ENCODE data around the gene LRRC4B. TPM values are rescaled to one million over a fixed set of nuclear protein-coding genes. Genes with fewer than 3 reads are reported as not detected.
"Not testable (repeated sequence)": the region's sequence is repeated elsewhere in the genome, so short reads cannot be mapped to it uniquely, and the experiment has no call there.

The LRRC4B gene, protein sequence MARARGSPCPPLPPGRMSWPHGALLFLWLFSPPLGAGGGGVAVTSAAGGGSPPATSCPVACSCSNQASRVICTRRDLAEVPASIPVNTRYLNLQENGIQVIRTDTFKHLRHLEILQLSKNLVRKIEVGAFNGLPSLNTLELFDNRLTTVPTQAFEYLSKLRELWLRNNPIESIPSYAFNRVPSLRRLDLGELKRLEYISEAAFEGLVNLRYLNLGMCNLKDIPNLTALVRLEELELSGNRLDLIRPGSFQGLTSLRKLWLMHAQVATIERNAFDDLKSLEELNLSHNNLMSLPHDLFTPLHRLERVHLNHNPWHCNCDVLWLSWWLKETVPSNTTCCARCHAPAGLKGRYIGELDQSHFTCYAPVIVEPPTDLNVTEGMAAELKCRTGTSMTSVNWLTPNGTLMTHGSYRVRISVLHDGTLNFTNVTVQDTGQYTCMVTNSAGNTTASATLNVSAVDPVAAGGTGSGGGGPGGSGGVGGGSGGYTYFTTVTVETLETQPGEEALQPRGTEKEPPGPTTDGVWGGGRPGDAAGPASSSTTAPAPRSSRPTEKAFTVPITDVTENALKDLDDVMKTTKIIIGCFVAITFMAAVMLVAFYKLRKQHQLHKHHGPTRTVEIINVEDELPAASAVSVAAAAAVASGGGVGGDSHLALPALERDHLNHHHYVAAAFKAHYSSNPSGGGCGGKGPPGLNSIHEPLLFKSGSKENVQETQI
- total RNA-seq = 1 to 10 TPM in 3 of 4 donors, under 1 TPM in 1; 0.59 to 3.0 (median 1.6) TPM

DNA sequence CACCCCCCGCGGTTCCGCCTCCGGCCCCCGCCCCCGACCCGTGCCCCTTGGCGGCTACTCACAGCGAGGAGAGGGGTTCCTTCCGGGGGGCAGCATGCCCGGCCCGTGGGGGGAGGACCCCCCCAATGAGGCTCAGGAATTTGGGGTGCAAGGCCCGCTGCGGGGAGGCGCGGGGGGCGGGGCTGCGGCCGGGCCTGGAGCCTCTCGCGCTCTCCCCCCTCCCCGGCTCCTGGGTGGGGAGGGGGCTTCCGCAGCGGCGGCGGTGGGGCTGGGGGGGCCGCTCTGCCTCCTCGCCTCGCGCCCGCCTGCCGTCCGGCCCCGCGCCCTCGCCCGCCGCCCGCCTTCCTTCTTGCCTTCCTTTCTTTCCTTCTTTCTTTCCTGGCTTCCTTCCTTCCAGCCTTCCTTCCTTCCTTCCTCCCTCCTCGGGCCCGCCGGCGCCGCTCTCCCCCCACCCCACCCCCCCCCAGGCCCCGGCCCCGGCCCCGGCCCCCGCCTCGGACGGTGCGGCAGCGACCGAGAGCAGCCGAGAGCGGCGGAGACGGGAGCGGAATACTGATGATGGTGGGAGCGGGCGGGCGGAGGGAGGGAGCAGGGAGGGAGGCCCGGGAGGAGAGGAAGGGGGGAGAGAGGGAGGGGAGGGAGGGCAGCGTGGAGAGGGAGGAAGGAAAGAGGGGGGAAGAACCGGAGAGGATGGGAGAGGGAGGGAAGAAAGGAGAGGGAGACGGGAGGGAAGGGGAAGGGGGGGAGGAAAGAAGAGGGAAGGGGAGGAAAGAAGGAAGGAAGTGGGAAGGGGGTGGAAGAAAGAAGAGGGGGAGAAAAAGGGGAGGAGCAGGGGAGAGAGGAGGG lies at the start of gene LRRC4B:
Gene LRRC4B (minus strand): TSS at position 554 of the 846 bp plus-strand sequence. CDS start 19,597 bp downstream, outside the sequence.
- no peak for TF ChIP-seq POLR2A (IDR thresholded peaks at IDR 0.05)
- TF ChIP-seq, protein P1, sequence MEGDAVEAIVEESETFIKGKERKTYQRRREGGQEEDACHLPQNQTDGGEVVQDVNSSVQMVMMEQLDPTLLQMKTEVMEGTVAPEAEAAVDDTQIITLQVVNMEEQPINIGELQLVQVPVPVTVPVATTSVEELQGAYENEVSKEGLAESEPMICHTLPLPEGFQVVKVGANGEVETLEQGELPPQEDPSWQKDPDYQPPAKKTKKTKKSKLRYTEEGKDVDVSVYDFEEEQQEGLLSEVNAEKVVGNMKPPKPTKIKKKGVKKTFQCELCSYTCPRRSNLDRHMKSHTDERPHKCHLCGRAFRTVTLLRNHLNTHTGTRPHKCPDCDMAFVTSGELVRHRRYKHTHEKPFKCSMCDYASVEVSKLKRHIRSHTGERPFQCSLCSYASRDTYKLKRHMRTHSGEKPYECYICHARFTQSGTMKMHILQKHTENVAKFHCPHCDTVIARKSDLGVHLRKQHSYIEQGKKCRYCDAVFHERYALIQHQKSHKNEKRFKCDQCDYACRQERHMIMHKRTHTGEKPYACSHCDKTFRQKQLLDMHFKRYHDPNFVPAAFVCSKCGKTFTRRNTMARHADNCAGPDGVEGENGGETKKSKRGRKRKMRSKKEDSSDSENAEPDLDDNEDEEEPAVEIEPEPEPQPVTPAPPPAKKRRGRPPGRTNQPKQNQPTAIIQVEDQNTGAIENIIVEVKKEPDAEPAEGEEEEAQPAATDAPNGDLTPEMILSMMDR (IDR thresholded peaks at IDR 0.05) = no peak
- WGBS, 2 donors = 1 to 5% methylated on average over 23 to 37 of the region's 65 CpGs
- no peak for DNase-seq
- Histone ChIP-seq H3K27ac (no peak within 1 kb of the TSS), H3K36me3 (no peaks in the 10 kb centered on the region), H3K4me1 (peaks cover 0 to 5% of the 10 kb centered on the region in 2 donors), H3K27me3 (peaks cover 5% of the 10 kb centered on the region), H3K9me3 (no peaks in the 10 kb centered on the region), H3K4me3 (replicated peaks in 1 of 3) (no peak within 1 kb of the TSS)
- intact Hi-C loops (cut with DNase I) = no loop called here

DNA sequence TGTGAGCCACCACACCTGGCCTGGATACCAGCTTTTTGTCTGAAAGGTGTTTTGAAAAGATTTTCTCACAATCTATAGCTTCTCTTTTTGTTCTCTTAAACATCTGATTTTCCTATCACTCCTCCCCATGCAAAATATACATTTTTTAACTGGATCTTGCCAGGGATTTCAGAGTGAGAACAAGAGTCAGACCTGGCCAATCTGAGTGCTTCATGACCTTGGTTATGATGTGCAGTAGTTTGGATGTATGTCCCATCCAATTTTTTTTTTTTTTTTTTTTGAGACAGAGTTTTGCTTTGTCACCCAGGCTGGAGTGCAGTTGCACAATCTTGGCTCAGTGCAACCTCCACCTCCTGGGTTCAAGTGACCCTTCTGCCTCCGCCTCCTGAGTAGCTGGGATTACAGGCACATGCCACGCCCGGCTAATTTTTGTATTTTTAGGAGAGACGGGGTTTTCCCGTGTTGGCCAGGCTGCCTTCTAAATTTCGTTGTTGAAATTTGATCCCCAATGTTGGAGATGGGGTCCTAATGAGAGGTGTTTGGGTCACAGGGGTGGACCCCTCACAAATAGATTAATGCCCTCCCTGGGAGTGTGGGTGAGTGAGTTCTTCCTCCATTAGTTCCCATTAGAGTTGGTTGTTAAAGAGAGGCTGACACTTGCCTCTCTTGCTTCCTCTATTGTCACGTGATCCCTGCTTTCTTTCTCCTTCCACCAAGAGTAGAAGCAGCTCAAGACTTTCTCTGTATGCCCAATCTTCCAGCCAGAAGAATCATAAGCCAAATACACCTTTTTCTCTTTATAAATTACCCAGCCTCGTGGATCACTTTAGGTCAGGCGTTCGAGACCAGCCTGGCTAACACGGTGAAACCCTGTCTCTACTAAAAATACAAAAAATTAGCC lies 44.5 kb upstream of the LRRC4B start:
- intact Hi-C loops (cut with DNase I); H3K36me3 ChIP-seq; H3K27me3 ChIP-seq; H3K27ac ChIP-seq; H3K4me3 ChIP-seq (replicated peaks in 1 of 3); H3K4me1 ChIP-seq; H3K9me3 ChIP-seq: not testable (repeated sequence)
- 47 to 87% methylated on average over 4 to 11 of the region's 11 CpGs for WGBS, 2 donors
- peak; percentile 19 to 55 for DNase-seq

DNA sequence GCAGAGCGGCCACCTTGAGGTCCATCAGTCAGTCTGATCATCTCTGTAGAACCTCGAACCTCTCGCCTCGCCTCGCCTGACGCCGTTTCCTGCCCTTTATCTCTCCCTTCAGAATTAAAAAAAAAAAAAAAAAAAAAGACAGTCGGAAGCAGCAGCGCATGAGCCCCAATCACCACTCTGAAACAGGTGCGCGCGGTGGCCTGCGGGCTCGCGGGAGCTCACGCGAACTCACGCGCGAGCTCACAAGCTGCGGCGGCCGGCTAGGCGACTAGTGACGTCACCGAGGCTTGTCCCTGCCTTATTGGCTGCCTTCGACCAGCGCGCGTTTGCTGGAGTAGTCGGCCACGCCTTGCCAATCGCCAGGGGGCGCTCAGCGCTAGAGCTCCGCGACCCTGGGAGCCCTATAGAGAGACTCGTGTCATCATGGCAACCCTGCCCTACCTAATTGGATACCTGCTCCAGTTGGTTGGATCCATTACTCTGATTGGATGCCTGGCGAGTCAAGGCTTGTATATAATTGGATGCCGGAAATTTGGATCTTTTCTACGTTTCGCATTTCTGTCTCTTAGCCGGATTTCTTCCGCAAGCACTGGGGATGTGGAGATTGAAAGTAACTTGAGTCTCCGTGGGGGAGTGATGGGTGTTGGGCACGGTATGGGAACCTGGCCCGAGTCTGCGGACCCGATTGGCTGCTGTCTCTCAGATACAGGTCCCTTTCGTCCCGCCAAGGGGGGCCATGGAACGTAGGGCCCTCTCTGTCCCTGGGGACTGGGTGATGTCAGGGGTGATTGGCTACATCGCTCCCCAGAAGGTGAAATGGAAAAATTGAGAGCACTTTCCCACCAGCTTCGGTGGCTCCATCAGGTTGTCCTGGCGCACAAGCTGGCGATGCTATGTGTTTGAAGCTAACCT lies 39.9 kb upstream of the LRRC4B start:
- H3K4me3 ChIP-seq (replicated peaks in 1 of 3) = no peak overlapping the region
- H3K27me3 ChIP-seq = no peaks in the 10 kb centered on the region
- TF ChIP-seq, protein P1 (IDR thresholded peaks at IDR 0.05) = peak in 1 of 6 experiments; percentile 47
- TF ChIP-seq POLR2A (IDR thresholded peaks at IDR 0.05) = no peak

DNA sequence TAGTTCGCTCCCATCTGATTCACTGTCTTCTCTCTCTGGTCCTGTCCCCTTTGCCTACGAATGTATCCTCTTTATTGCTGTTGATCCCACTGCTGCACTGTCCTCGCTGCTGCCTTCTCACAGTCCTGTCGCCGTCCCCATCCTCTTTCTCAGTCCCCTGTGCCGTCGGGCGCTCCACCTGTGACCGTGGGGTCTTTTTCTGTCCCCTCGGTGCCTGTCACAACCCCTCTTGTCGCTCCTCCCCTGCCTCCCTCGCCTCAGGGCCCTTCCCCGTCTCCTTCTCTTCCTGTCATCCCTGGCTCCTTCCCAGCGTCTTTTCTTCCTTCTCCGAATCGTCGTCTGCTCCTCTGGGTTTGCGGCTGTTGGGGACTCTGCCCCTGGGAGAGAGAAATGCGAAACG lies 39.2 kb upstream of the LRRC4B start:
- no peak for DNase-seq
- intact Hi-C loops (cut with DNase I) = no loop called here
- Histone ChIP-seq H3K4me3 (replicated peaks in 1 of 3) (no peak overlapping the region), H3K27me3 (no peaks in the 10 kb centered on the region), H3K4me1 (no peaks in the 10 kb centered on the region), H3K9me3 (no peaks in the 10 kb centered on the region), H3K36me3 (no peaks in the 10 kb centered on the region), H3K27ac (no peak overlapping the region)
- 63 to 67% methylated on average over 20 of the region's 20 CpGs for WGBS, 2 donors
- TF ChIP-seq, protein P1 (IDR thresholded peaks at IDR 0.05) = no peak
- no peak for TF ChIP-seq POLR2A (IDR thresholded peaks at IDR 0.05)

More for the DNA sequence above, 39.9 kb upstream of the LRRC4B start:
- WGBS, 2 donors = 16 to 31% methylated on average over 32 to 56 of the region's 56 CpGs
- Histone ChIP-seq H3K36me3 (no peaks in the 10 kb centered on the region), H3K27ac (no peak overlapping the region), H3K9me3 (no peaks in the 10 kb centered on the region), H3K4me1 (no peaks in the 10 kb centered on the region)
- intact Hi-C loops (cut with DNase I) = no loop called here
- DNase-seq = peak; percentile 54 to 85

DNA sequence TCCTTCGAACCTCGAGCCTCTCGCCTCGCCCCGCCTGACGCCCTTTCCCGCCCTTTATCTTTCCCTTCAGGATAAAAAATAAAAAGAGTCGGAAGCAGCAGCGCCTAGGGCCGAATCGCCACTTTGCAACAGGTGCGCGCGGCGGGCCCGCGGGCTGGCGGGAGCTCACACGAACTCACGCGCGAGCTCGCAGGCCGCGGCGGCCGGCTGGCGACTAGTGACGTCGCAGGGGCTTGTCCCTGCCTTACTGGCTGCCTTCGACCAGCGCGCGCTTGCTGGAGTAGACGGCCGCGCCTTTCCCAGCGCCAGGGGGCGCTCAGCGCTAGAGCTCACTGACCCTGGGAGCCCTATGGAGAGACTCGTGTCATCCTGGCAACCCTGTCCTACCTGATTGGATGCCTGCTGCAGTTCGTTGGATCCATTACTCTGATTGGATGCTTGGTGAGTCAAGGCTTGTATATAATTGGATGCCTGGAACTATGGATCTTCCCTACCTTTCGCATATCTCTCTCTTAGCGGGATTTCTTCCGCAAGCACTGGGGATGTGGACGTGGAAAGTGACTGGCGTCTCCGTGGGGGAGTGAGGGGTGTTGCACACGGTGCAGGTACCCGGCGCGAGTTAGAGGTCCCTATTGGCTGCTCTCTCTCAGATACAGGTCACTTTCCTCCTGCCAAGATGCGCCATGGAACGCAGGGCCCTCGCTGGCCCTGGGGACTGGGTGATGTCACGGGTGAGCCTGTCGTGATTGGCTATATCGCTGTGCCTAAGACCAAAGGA lies 38.0 kb upstream of the LRRC4B start:
- DNase-seq = peak in 1 of 2 donors; percentile 7
- H3K27ac ChIP-seq; H3K9me3 ChIP-seq; H3K4me1 ChIP-seq; H3K27me3 ChIP-seq; intact Hi-C loops (cut with DNase I); H3K36me3 ChIP-seq; H3K4me3 ChIP-seq (replicated peaks in 1 of 3): not testable (repeated sequence)
- 54 to 72% methylated on average over 8 to 29 of the region's 58 CpGs for WGBS, 2 donors

DNA sequence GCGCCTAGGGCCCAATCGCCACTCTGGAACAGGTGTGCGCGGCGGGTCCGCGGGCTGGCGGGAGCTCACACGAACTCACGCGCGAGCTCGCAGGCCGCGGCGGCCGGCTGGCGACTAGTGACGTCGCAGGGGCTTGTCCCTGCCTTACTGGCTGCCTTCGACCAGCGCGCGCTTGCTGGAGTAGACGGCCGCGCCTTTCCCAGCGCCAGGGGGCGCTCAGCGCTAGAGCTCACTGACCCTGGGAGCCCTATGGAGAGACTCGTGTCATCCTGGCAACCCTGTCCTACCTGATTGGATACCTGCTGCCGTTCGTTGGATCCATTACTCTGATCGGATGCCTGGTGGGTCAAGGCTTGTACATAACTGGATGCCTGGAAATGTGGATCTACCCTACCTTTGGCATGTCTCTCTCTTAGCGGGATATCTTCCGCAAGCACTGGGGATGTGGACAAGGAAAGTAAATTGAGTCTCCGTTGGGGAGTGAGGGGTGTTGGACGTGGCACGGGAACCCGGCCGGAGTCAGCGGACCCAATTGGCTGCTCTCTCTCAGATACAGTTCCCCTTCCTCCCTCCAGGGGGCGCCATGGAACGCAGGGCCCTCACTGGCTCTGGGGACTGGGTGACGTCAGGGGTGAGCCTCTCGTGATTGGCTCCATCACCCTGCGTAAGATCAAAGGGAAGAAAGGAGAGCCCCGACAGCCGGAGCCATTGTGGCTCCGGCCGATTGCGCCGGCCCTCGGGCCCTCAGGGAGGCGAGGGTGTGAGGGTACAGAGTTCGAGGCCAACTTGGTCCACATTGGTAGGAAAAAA lies 36.2 kb upstream of the LRRC4B start:
- H3K4me3 ChIP-seq (replicated peaks in 1 of 3); H3K4me1 ChIP-seq; intact Hi-C loops (cut with DNase I); DNase-seq; H3K27ac ChIP-seq; H3K27me3 ChIP-seq; H3K9me3 ChIP-seq; H3K36me3 ChIP-seq: not testable (repeated sequence)
- 37 to 72% methylated on average over 20 to 36 of the region's 56 CpGs for WGBS, 2 donors

Data from thyroid gland (tissue), 4 donors.